SK-N-SH (cell line): ENCODE data around the gene BAK1. TPM values are rescaled to one million over a fixed set of nuclear protein-coding genes. Genes with fewer than 3 reads are reported as not detected.

Source experiments
- CTCF ChIA-PET: fragments of 300-600, 350-600 bp; formaldehyde crosslinking; extraction: SDS; loops from one replicate; lab custom pipeline; 2021; lab: Yijun Ruan, JAX
- POLR2A ChIA-PET: fragments of 350-600 bp; sonication (Branson Sonifier 250); formaldehyde crosslinking; extraction: SDS; loops from one replicate; lab custom pipeline; 2020; ENCODE audit warnings: antibody characterized with exemption, inconsistent platforms; lab: Yijun Ruan, JAX
- DNase-seq: peaks from one replicate; pipeline ENCODE4 v3.0.0; 2012
- H2AFZ ChIP-seq: fragments of 200-600 bp; sonication (generic); 2 replicates; pipeline ENCODE4 v1.8.1; 2016; ENCODE audit warnings: antibody characterized with exemption, mild to moderate bottlenecking, low read depth
- H3F3A ChIP-seq: fragments of 200-600 bp; sonication (generic); replicated peaks from 2 replicates; pipeline ENCODE3; 2016; ENCODE audit warnings: antibody characterized with exemption, mild to moderate bottlenecking; ENCODE audit not compliant: insufficient read depth
- H3K27ac ChIP-seq, 2 experiments: fragments of 200-500 bp in 1 of 2; fragments of 200-600 bp in 1 of 2; sonication (Bioruptor generic) in 1 of 2; sonication (generic), shearing (Covaris generic) in 1 of 2; 2 replicates each; pipeline versions ENCODE4 v1.5.1 to v1.6.1; 2014 to 2016; ENCODE audit warnings: low read depth in 2 of 2, inconsistent platforms in 1 of 2, low read length in 1 of 2, mild to moderate bottlenecking in 1 of 2, mixed read lengths in 1 of 2
- H3K27me3 ChIP-seq: fragments of 200-600 bp; sonication (generic), shearing (Covaris generic); 2 replicates; pipeline ENCODE4 v1.6.1; 2016; ENCODE audit warnings: mixed run types; ENCODE audit not compliant: insufficient read depth
- H3K36me3 ChIP-seq, 2 experiments: fragments of 200-500 bp in 1 of 2; fragments of 200-600 bp in 1 of 2; sonication (Bioruptor generic) in 1 of 2; sonication (generic) in 1 of 2; replicated peaks in 1 of 2; 2 replicates each; pipeline versions ENCODE3 to v1.5.1; 2014 to 2016; ENCODE audit warnings: low read length in 1 of 2, mild to moderate bottlenecking in 1 of 2; ENCODE audit not compliant: insufficient read depth in 2 of 2, control insufficient read depth in 1 of 2
- H3K4me1 ChIP-seq, 2 experiments: fragments of 200-500 bp in 1 of 2; fragments of 200-600 bp in 1 of 2; sonication (Bioruptor generic) in 1 of 2; sonication (generic), shearing (Covaris generic) in 1 of 2; 2 replicates each; pipeline versions ENCODE4 v1.5.1 to v1.6.1; 2014 to 2016; ENCODE audit warnings: low read depth in 1 of 2, low read length in 1 of 2, mixed run types in 1 of 2; ENCODE audit not compliant: insufficient read depth in 2 of 2, control insufficient read depth in 1 of 2
- H3K4me2 ChIP-seq: fragments of 200-600 bp; sonication (generic), shearing (Covaris generic); 2 replicates; pipeline ENCODE4 v1.6.1; 2017; ENCODE audit warnings: mixed run types
- H3K4me3 ChIP-seq, 2 experiments: fragments of 200-500 bp in 1 of 2; fragments of 200-600 bp in 1 of 2; sonication (Bioruptor generic) in 1 of 2; sonication (generic), shearing (Covaris generic) in 1 of 2; 2 replicates each; pipeline versions ENCODE4 v1.5.1 to v1.8.1; 2014 to 2016; ENCODE audit warnings: low read depth in 2 of 2, inconsistent platforms in 1 of 2, low read length in 1 of 2, mild to moderate bottlenecking in 1 of 2, mixed read lengths in 1 of 2, moderate library complexity in 1 of 2
- H3K79me2 ChIP-seq: fragments of 200-600 bp; sonication (generic); 2 replicates; pipeline ENCODE4 v1.8.1; 2017; ENCODE audit warnings: mild to moderate bottlenecking; ENCODE audit not compliant: insufficient read depth
- H3K9ac ChIP-seq: fragments of 200-600 bp; sonication (generic); 2 replicates; pipeline ENCODE4 v1.6.1; 2017; ENCODE audit warnings: mixed run types
- H3K9me2 ChIP-seq: fragments of 200-600 bp; sonication (generic); 2 replicates; pipeline ENCODE4 v1.6.1; 2017; ENCODE audit warnings: mixed run types
- H3K9me3 ChIP-seq: fragments of 200-600 bp; sonication (generic); 2 replicates; pipeline ENCODE4 v1.6.1; 2017; ENCODE audit warnings: mixed run types, mild to moderate bottlenecking, moderate library complexity
- H4K20me1 ChIP-seq: fragments of 200-600 bp; sonication (generic); 2 replicates; pipeline ENCODE4 v1.6.1; 2017; ENCODE audit warnings: mild to moderate bottlenecking, mixed run types; ENCODE audit not compliant: insufficient read depth
- CHD2 ChIP-seq: fragments of 150-350 bp; IDR thresholded peaks from 2 replicates; pipeline ENCODE4 v1.6.1; 2018; ENCODE audit warnings: low read length; ENCODE audit not compliant: partially characterized antibody
- CTCF ChIP-seq: fragments of 200-600 bp; sonication (generic); IDR thresholded peaks from 2 replicates; pipeline ENCODE4 v1.6.1; 2017; ENCODE audit warnings: antibody characterized with exemption, mild to moderate bottlenecking, moderate library complexity
- ELF1 ChIP-seq: IDR thresholded peaks from 2 replicates; pipeline ENCODE4 v1.4.0; 2012
- EP300 ChIP-seq, 2 experiments: IDR thresholded peaks; 2 replicates each; pipeline versions ENCODE4 v1.4.0 to v1.6.1; 2012; ENCODE audit warnings: borderline replicate concordance in 1 of 2, low read depth in 1 of 2, low read length in 1 of 2
- FOSL2 ChIP-seq: IDR thresholded peaks from 2 replicates; pipeline ENCODE4 v1.4.0; 2012; ENCODE audit warnings: low read depth, mild to moderate bottlenecking, moderate library complexity, borderline replicate concordance
- GATA2 ChIP-seq: sonication (generic); formaldehyde crosslinking; IDR thresholded peaks from 2 replicates; pipeline ENCODE4 v1.5.0; 2020; ENCODE audit warnings: mild to moderate bottlenecking, missing genetic modification reagents
- IRF3 ChIP-seq: fragments of 150-350 bp; IDR thresholded peaks from 2 replicates; pipeline ENCODE4 v1.6.1; 2016; ENCODE audit warnings: mild to moderate bottlenecking, low read depth, low read length
- JUND ChIP-seq: IDR thresholded peaks from 2 replicates; pipeline ENCODE4 v1.4.0; 2012
- MEF2A ChIP-seq: IDR thresholded peaks from 2 replicates; pipeline ENCODE4 v1.4.0; 2012; ENCODE audit warnings: low read depth, borderline replicate concordance
- NFIC ChIP-seq: IDR thresholded peaks from 2 replicates; pipeline ENCODE4 v1.4.0; 2012; ENCODE audit warnings: borderline replicate concordance
- PBX3 ChIP-seq: IDR thresholded peaks from 2 replicates; pipeline ENCODE4; 2012
- RAD21 ChIP-seq: IDR thresholded peaks from 2 replicates; pipeline ENCODE4 v1.6.1; 2012; ENCODE audit warnings: mild to moderate bottlenecking, low read length
- RCOR1 ChIP-seq: fragments of 150-350 bp; IDR thresholded peaks from 2 replicates; pipeline ENCODE4 v1.6.1; 2017; ENCODE audit warnings: antibody characterized with exemption, low read length
- RFX5 ChIP-seq: IDR thresholded peaks from 2 replicates; pipeline ENCODE4 v1.6.1; 2012; ENCODE audit warnings: mild to moderate bottlenecking, improper control_type of control experiment, low read length
- SIN3A ChIP-seq: IDR thresholded peaks from 2 replicates; pipeline ENCODE4 v1.6.1; 2012; ENCODE audit warnings: low read depth, mild to moderate bottlenecking, low read length, moderate library complexity, borderline replicate concordance
- SMC3 ChIP-seq: IDR thresholded peaks from 2 replicates; pipeline ENCODE4 v1.6.1; 2012; ENCODE audit warnings: low read depth, low read length, improper control_type of control experiment
- TAF1 ChIP-seq: IDR thresholded peaks from 2 replicates; pipeline ENCODE4 v1.6.1; 2012; ENCODE audit warnings: low read depth, mild to moderate bottlenecking, low read length, moderate library complexity, borderline replicate concordance
- TCF12 ChIP-seq: IDR thresholded peaks from 2 replicates; pipeline ENCODE4 v1.4.0; 2012
- USF1 ChIP-seq: IDR thresholded peaks from 2 replicates; pipeline ENCODE4 v1.4.0; 2012; ENCODE audit warnings: low read depth, borderline replicate concordance
- WGBS: methylation state at CpG from one replicate; pipeline ENCODE4 v1.1.6; 2017; ENCODE audit warnings: low lambda C conversion rate; 5-methylcytosine and 5-hydroxymethylcytosine counted together
- polyA plus RNA-seq, 3 experiments: library from polyadenylated mRNA; depleted of rRNA; stranded (reverse); fragments of >200 nt; gene quantifications; 2 replicates each; pipeline ENCODE4 v1.2.3, GENCODE V29; 2012

BAK1 gene
- polyA plus RNA-seq, 1 of the 3 experiments (the other 2 are of a cell fraction): 15.4 TPM

GRCh38 chr6:33586108-33586640 is 6.1 kb upstream of the BAK1 start:
- TF ChIP-seq RFX5: no peak
- no peak for TF ChIP-seq ELF1
- no peak for TF ChIP-seq SMC3
- TF ChIP-seq RAD21: no peak
- TF ChIP-seq TAF1: no peak
- no peak for TF ChIP-seq GATA2 (CRISPR knock-in tag)
- no peak for TF ChIP-seq CTCF
- TF ChIP-seq TCF12: no peak
- Histone ChIP-seq H3F3A (no peaks in the 10 kb centered on the region), H3K4me2 (peak overlapping the region; percentile 43), H3K9ac (no peak overlapping the region), H3K4me1 (peaks cover 11 to 25% of the 10 kb centered on the region in 2 experiments; a peak in 3 of 4 replicates), H3K36me3 (no peaks in the 10 kb centered on the region), H2AFZ (no peak overlapping the region; the same call in 1 of the 2 replicates), H3K79me2 (no peaks in the 10 kb centered on the region), H3K4me3 (no peak overlapping the region; a peak in 2 of 4 replicates), H3K27me3 (no peaks in the 10 kb centered on the region), H3K9me2 (no peaks in the 10 kb centered on the region), H4K20me1 (no peaks in the 10 kb centered on the region), H3K9me3 (no peaks in the 10 kb centered on the region), H3K27ac (no peak overlapping the region)
- no peak for DNase-seq
- CTCF ChIA-PET: interaction anchor here (0.7 to 8.6 kb wide), 26 partner anchors 9 to 441 kb away, joined by 3 to 188 read pairs (median 6); partner anchors contain the start of genes ITPR3 and UQCC2
- 73% methylated on average over 9 of the region's 9 CpGs for WGBS
- POLR2A ChIA-PET: interaction anchor here (2.0 kb wide), 1 partner anchor 125 kb away, joined by 6 read pairs; the partner anchor contains the start of gene UQCC2

- Histone ChIP-seq H3K79me2 (no peaks in the 10 kb centered on the region), H3K9me3 (no peaks in the 10 kb centered on the region), H3K9me2 (no peaks in the 10 kb centered on the region), H3K4me3 (peak overlapping the region in 1 of 2 experiments; percentile 35; a peak in 2 of 4 replicates), H3K36me3 (no peaks in the 10 kb centered on the region), H3F3A (no peaks in the 10 kb centered on the region), H4K20me1 (no peaks in the 10 kb centered on the region), H3K27me3 (no peaks in the 10 kb centered on the region), H2AFZ (no peak overlapping the region; the same call in 1 of the 2 replicates), H3K4me1 (peaks cover 7 to 19% of the 10 kb centered on the region in 2 experiments; a peak in 3 of 4 replicates), H3K9ac (no peak overlapping the region), H3K4me2 (peak overlapping the region; percentile 43), H3K27ac (no peak overlapping the region)
- POLR2A ChIA-PET: interaction anchor here (0.6 kb wide), 1 partner anchor 636 kb away, joined by 3 read pairs; no protein-coding TSS in a partner anchor
- WGBS: 13% methylated on average over 11 of the region's 14 CpGs
- DNase-seq: peak; percentile 89
- CTCF ChIA-PET: interaction anchor here (0.6 to 8.6 kb wide), 46 partner anchors 9 to 460 kb away, joined by 3 to 188 read pairs (median 4); partner anchors contain the start of genes ITPR3, SYNGAP1 and UQCC2
- TF ChIP-seq RCOR1: no peak; the same call in 1 of the 2 replicates
- no peak for TF ChIP-seq CHD2
- TF ChIP-seq IRF3: no peak
- TF ChIP-seq PBX3: no peak
- no peak for TF ChIP-seq SIN3A
- TF ChIP-seq SMC3: peak; percentile 85
- peak; percentile 95 for TF ChIP-seq CTCF
- TF ChIP-seq NFIC: no peak
- TF ChIP-seq JUND: no peak
- no peak for TF ChIP-seq GATA2 (CRISPR knock-in tag)
- TF ChIP-seq USF1: peak; percentile 61; the same call in 1 of the 2 replicates
- TF ChIP-seq FOSL2: no peak
- no peak for TF ChIP-seq MEF2A
- no peak for TF ChIP-seq EP300 (IDR thresholded peaks at IDR 0.05; ENCODE audit: borderline replicate concordance in 1 of 2, low read depth in 1 of 2, low read length in 1 of 2)
Measured at GRCh38 chr6:33585403-33586107, 5.5 kb upstream of the BAK1 start.
